Endothelial cell of umbilical vein (primary cell): Measurements from ENCODE around the gene ALOX5. TPM values are rescaled to one million over a fixed set of nuclear protein-coding genes. Genes with fewer than 3 reads are reported as not detected.
"Not testable (repeated sequence)": the region's sequence is repeated elsewhere in the genome, so short reads cannot be mapped to it uniquely, and the experiment has no call there.

Experiments
- BruUV-seq: library from RNA; stranded (reverse); fragments of 400-500 nt; replicated peaks from 2 replicates; lab custom pipeline; 2021; lab: Mats Ljungman, UMichigan
- CTCF ChIA-PET: fragments of 300-600, 350-600 bp; sonication (Branson Sonifier 250); formaldehyde crosslinking; loops from one replicate; lab custom pipeline; 2021; ENCODE audit warnings: antibody characterized with exemption, inconsistent platforms; lab: Charles Lee
- POLR2A ChIA-PET: fragments of 300-600, 350-600 bp; sonication (Branson Sonifier 250); formaldehyde crosslinking; loops from one replicate; lab custom pipeline; 2021; ENCODE audit warnings: antibody characterized with exemption, inconsistent platforms; lab: Charles Lee
- DNase-seq: peaks from one replicate; pipeline ENCODE4 v3.0.0-alpha.2; 2011; ENCODE audit warnings: low read depth, low spot score
- FAIRE-seq: peaks from 2 replicates; lab custom pipeline; 2011; peaks lifted over from hg19 to GRCh38; lab: Jason Lieb, UNC
- H2AFZ ChIP-seq: 2 replicates; pipeline ENCODE4 v1.6.0; 2012; ENCODE audit warnings: low read depth, low read length, control low read depth, inconsistent platforms
- H3K27ac ChIP-seq: 2 replicates; pipeline ENCODE4 v1.5.1; 2011; ENCODE audit warnings: low read depth, mild to moderate bottlenecking, control low read depth, low read length, moderate library complexity; ENCODE audit not compliant: insufficient read depth
- H3K27me3 ChIP-seq, 2 experiments: 2 replicates each; pipeline versions ENCODE4 v1.6.0 to v1.6.1; 2011; ENCODE audit warnings: low read length in 2 of 2, mixed read lengths in 1 of 2; ENCODE audit not compliant: control insufficient read depth in 2 of 2, insufficient read depth in 2 of 2
- H3K36me3 ChIP-seq, 2 experiments: 2 replicates in 1 of 2; 3 replicates in 1 of 2; pipeline ENCODE4 v1.5.1; 2011; ENCODE audit warnings: low read length in 2 of 2, mild to moderate bottlenecking in 1 of 2, moderate library complexity in 1 of 2; ENCODE audit not compliant: control insufficient read depth in 2 of 2, insufficient read depth in 2 of 2; ENCODE audit errors: extremely low read depth in 1 of 2
- H3K4me1 ChIP-seq: 3 replicates; pipeline ENCODE4 v1.5.1; 2011; ENCODE audit warnings: mild to moderate bottlenecking, low read length; ENCODE audit not compliant: control insufficient read depth, insufficient read depth; ENCODE audit errors: extremely low read depth
- H3K4me2 ChIP-seq: 2 replicates; pipeline ENCODE4 v1.6.1; 2011; ENCODE audit warnings: low read length, control low read depth, mixed read lengths; ENCODE audit not compliant: insufficient read depth
- H3K4me3 ChIP-seq, 3 experiments: fragments of 200-600 bp in 1 of 3; sonication (generic), shearing (Covaris generic) in 1 of 3; replicated peaks in 1 of 3; 2 replicates each; pipeline ENCODE4 v1.5.1; 2011 to 2016; ENCODE audit warnings: control low read depth in 3 of 3, low read length in 3 of 3, mild to moderate bottlenecking in 2 of 3, inconsistent platforms in 1 of 3, low read depth in 1 of 3, moderate library complexity in 1 of 3; ENCODE audit not compliant: insufficient read depth in 1 of 3
- H3K79me2 ChIP-seq: 2 replicates; pipeline ENCODE4 v1.6.0; 2012; ENCODE audit warnings: low read length, inconsistent platforms; ENCODE audit not compliant: control insufficient read depth, insufficient read depth
- H3K9ac ChIP-seq: replicated peaks from 2 replicates; pipeline ENCODE3; 2011; ENCODE audit warnings: low read length, control low read depth; ENCODE audit not compliant: insufficient read depth; ENCODE audit errors: extremely low read depth
- H3K9me1 ChIP-seq: replicated peaks from 3 replicates; pipeline ENCODE4 v1.6.0; 2011; ENCODE audit warnings: mild to moderate bottlenecking, low read length; ENCODE audit not compliant: control insufficient read depth, insufficient read depth; ENCODE audit errors: extremely low read depth
- H3K9me3 ChIP-seq: replicated peaks from 2 replicates; pipeline ENCODE4 v1.5.1; 2012; ENCODE audit warnings: low read length, inconsistent platforms; ENCODE audit not compliant: control insufficient read depth, insufficient read depth
- H4K20me1 ChIP-seq: replicated peaks from 2 replicates; pipeline ENCODE3; 2011; ENCODE audit warnings: mild to moderate bottlenecking, low read length; ENCODE audit not compliant: control insufficient read depth, insufficient read depth; ENCODE audit errors: extremely low read depth
- EZH2 ChIP-seq: IDR thresholded peaks from 2 replicates; pipeline ENCODE4 v1.6.1; 2012; ENCODE audit warnings: borderline replicate concordance, low read depth, mild to moderate bottlenecking, moderate library complexity, low read length, inconsistent platforms; ENCODE audit not compliant: severe bottlenecking
- dilution Hi-C: fragments of 300-500 bp; cut with MboI; formaldehyde crosslinking; loops from one replicate; pipeline ENCODE4 v1.15.0; 2019; ENCODE audit warnings: low sequenced_read_pairs; ENCODE audit not compliant: extremely low pct_ligation_motif_present
- intact Hi-C: fragments of 100-400 bp; cut with micrococcal nuclease; formaldehyde crosslinking; loops from one replicate; pipeline ENCODE4 v1.10.0; 2022
- polyA plus RNA-seq, 4 experiments: library from polyadenylated mRNA; depleted of rRNA in 3 of 4; stranded (reverse) in 3 of 4; unstranded in 1 of 4; fragments of >200 nt; gene quantifications; 2 replicates each; pipeline versions ENCODE4 v1.2.1 to v1.2.3, GENCODE V29; 2011 to 2012; ENCODE audit warnings: missing spikeins in 1 of 4
- total RNA-seq: library from RNA; stranded (reverse); gene quantifications from 2 replicates; pipeline ENCODE4 v1.2.3, GENCODE V29; 2021

The ALOX5 gene
- total and polyA plus RNA-seq, 2 donors (not counting 3 experiments of a cell fraction or from before 2014, with no cell fraction given), result 0.04 TPM; not detected in 1

DNA sequence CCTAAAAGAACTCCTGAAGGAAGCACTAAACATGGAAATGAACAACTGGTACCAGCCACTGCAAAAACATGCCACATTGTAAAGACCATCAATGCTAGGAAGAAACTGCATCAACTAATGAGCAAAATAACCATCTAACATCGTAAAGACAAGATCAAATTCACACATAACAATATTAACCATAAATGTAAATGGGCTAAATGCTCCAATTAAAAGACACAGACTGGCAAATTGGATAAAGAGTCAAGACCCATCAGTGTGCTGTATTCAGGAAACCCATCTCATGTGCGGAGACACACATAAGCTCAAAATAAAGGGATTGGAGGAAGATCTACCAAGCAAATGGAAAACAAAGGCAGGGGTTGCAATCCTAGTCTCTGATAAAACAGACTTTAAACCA, 15.7 kb downstream of the ALOX5 start:
- H2AFZ ChIP-seq, H3K4me2 ChIP-seq, H3K79me2 ChIP-seq, H3K27ac ChIP-seq, dilution Hi-C loops, H3K27me3 ChIP-seq, BruUV-seq, H4K20me1 ChIP-seq, H3K4me3 ChIP-seq, H3K9ac ChIP-seq, DNase-seq, H3K9me3 ChIP-seq, intact Hi-C loops, H3K4me1 ChIP-seq, POLR2A ChIA-PET, H3K9me1 ChIP-seq, H3K36me3 ChIP-seq, CTCF ChIA-PET, FAIRE-seq: not testable (repeated sequence)

DNA sequence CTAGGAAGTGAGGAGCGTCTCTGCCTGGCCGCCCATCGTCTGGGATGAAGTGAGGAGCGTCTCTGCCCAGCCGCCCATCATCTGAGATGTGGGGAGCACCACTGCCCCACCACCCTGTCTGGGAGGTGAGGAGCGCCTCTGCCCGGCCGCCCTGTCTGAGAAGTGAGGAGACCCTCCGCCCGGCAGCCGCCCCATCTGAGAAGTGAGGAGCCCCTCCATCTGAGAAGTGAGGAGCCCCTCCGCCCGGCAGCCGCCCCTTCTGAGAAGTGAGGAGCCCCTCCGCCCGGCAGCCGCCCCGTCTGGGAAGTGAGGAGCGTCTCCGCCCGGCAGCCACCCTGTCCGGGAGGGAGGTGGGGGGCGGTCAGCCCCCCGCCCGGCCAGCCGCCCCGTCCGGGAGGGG, 17.6 kb downstream of the ALOX5 start:
- POLR2A ChIA-PET, CTCF ChIA-PET, intact Hi-C loops: not testable (repeated sequence)

DNA sequence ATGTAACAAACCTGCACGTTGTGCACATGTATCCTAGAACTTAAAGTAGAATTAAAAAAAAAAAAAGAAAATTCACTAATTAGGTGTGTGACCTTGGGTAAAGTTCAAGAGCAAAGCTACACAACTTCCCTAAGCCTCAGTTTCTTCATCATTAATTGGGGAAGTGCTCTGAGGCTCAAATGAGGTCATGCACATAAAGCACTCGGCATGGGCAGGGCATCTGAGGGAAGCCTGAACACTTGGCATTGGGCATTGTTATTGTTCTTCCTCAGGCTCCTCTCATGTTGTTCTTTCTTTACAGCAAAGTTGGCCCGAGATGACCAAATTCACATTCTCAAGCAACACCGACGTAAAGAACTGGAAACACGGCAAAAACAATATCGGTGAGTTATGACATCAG, 21.5 kb downstream of the ALOX5 start:
- TF ChIP-seq EZH2, result no peak
- DNase-seq, result no peak
- FAIRE-seq, result no peak
- CTCF ChIA-PET, result no interaction called here
- Histone ChIP-seq H3K9me1 (no peaks in the 10 kb centered on the region), H3K27ac (no peak overlapping the region), H3K9ac (no peak overlapping the region), H3K4me1 (no peaks in the 10 kb centered on the region), H3K4me3 (no peak overlapping the region), H3K79me2 (no peaks in the 10 kb centered on the region), H2AFZ (no peak overlapping the region), H3K4me2 (no peak overlapping the region), H3K9me3 (no peaks in the 10 kb centered on the region), H4K20me1 (no peaks in the 10 kb centered on the region), H3K27me3 (peaks cover 2% of the 10 kb centered on the region in 2 experiments), H3K36me3 (no peaks in the 10 kb centered on the region)
- dilution Hi-C loops, result no loop called here
- intact Hi-C loops, result no loop called here
- POLR2A ChIA-PET, result no interaction called here
- BruUV-seq, result no TSS peak

More for the DNA sequence above, 17.6 kb downstream of the ALOX5 start:
- H3K27ac ChIP-seq, H3K4me3 ChIP-seq, H3K4me1 ChIP-seq, H3K79me2 ChIP-seq, H3K4me2 ChIP-seq, H2AFZ ChIP-seq, H3K27me3 ChIP-seq, DNase-seq, H3K9me1 ChIP-seq, H3K9ac ChIP-seq, H3K9me3 ChIP-seq, BruUV-seq, H4K20me1 ChIP-seq, H3K36me3 ChIP-seq, FAIRE-seq, dilution Hi-C loops: not testable (repeated sequence)
